GM19395 (cell line): ENCODE measurements around the gene ONECUT3.

ENCODE experiments used
- ATAC-seq: cut with Tn5 transposase; IDR thresholded peaks from one replicate; pipeline ENCODE4 v1.9.1; 2021; ENCODE audit warnings: mild to moderate bottlenecking, moderate library complexity; ENCODE audit not compliant: unreplicated experiment

ONECUT3 gene

DNA sequence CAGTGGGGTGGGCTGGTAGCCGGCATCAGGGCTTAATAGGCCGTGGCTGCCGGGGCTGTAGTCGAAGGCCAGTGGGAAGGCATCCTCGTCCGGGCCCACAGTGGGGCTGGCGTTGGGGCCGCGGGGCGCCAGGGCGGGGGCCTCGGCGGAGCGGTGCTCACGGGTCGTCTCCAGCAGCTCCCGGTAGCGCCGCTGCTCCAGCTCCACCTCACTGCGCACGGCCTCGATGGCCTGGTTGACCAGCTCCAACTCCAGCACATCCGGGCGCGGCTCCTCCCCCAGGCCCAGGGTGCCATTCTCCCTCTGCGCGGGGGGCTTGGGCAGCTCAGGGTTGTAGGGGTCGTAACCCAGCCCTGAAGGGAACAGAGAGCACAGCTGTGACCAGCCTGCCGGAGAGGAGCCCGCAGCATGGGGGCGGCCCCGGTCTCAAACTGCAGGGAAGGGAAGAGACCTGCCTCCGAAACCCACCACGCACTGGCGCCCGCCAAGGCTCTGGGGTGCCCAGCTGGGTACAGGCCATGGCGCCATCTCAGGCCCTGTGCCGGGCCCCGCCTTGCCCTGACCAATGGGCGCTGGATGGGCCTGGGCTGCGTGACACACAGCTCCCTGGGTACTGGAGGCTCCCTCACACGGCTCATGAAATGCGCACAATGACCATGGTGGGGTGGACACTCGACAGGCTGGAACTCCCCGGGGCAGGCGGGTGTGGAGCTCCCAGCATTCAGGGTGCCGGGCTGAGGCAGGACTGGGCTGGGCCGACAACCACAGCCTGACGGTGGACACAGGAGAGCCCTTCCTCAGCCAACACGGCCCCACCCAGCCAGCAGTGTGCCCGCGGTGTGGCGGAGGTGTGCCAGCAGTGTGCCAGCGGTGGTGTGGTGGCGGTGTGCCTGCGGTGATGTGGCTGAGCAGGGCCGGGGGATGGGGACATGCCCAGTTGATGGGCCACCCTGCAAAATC, 75.3 kb downstream of the ONECUT3 start:
- ATAC-seq: no peak

DNA sequence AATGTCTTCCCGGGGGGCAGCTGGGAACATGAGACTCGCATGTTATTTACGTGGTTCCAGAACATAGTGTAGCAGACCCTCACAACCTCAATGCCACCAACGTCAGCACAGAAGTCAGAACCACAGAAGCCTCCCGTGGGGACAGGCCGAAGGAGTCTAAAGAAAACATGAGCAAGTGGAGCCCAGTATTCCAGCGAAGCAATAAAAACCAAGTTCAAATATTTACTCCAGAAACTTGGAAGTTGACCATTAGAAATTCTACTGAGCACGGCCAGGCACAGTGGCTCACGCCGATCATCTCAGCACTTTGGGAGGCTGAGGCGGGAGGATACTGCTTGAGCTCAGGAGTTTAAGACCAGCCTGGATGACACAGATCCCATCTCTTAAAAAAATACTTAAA, 76.7 kb downstream of the ONECUT3 start:
- ATAC-seq: no peak

DNA sequence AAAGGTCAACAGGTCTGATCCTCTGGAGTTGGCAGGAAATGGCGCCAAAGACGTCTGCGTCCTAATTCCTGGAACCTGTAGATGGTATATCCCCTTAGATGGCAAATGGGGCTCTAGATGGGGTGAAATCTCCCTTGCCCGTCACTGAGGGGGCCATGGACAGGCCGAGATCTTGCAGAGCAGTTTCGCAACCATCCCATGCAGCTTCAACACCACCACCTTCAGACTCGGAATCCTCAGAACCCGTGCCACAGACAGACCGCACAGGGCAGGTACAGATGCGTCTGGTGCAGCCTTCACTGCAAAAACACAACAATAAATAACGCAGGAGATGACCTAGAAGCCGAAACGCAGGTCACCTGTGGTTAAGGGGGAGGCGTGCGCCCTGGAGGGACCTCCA, 77.3 kb downstream of the ONECUT3 start:
- no peak for ATAC-seq
